Thyroid gland (tissue), 4 donors: ENCODE measurements around the gene CACNA1S. TPM values are rescaled to one million over a fixed set of nuclear protein-coding genes. Genes with fewer than 3 reads are reported as not detected.

Experiments used
- DNase-seq, 2 donors: peaks; one replicate each; pipeline ENCODE4 v3.0.0-alpha.2; 2019
- H3K27ac ChIP-seq, 3 donors: fragments of 200-600 bp; sonication (generic); 1 replicate in 2 of 3; 2 replicates in 1 of 3; pipeline ENCODE4 v1.5.1; 2016 to 2019; ENCODE audit warnings: mild to moderate bottlenecking in 1 of 3, moderate library complexity in 1 of 3
- H3K27me3 ChIP-seq: fragments of 200-600 bp; sonication (generic); one replicate; pipeline ENCODE4 v1.5.1; 2019
- H3K36me3 ChIP-seq, 2 donors: fragments of 200-600 bp; sonication (generic); one replicate each; pipeline ENCODE4 v1.5.1; 2016 to 2019
- H3K4me1 ChIP-seq, 2 donors: fragments of 200-600 bp; sonication (generic); one replicate each; pipeline ENCODE4 v1.5.1; 2017 to 2019
- H3K4me3 ChIP-seq, 3 donors: fragments of 200-600 bp; sonication (generic); replicated peaks in 1 of 3; 1 replicate in 2 of 3; 2 replicates in 1 of 3; pipeline ENCODE4 v1.5.1; 2016; ENCODE audit warnings: mild to moderate bottlenecking in 1 of 3
- H3K9me3 ChIP-seq: fragments of 200-600 bp; sonication (generic); one replicate; pipeline ENCODE4 v1.5.1; 2017
- CTCF ChIP-seq, 6 experiments: fragments of 200-600 bp in 3 of 6; fragments of 450-650 bp in 3 of 6; sonication (generic) in 3 of 6; IDR thresholded peaks; one replicate each; pipeline ENCODE4 v1.5.1; 2016 to 2019; ENCODE audit warnings: antibody characterized with exemption in 6 of 6, mild to moderate bottlenecking in 2 of 6, inconsistent platforms in 1 of 6, moderate library complexity in 1 of 6
- POLR2A ChIP-seq, 2 donors: fragments of 450-650 bp; IDR thresholded peaks; one replicate each; pipeline ENCODE4 v1.6.1; 2017; ENCODE audit warnings: antibody characterized with exemption in 2 of 2, mild to moderate bottlenecking in 2 of 2, moderate library complexity in 1 of 2
- WGBS, 2 donors: methylation state at CpG; one replicate each; pipeline ENCODE4 v1.1.5; 2017; 5-methylcytosine and 5-hydroxymethylcytosine counted together
- intact Hi-C: fragments of 100-400 bp; cut with DNase I; formaldehyde crosslinking; loops from one replicate; pipeline ENCODE4 v1.15.1; 2023
- total RNA-seq, 4 donors: library from RNA; depleted of rRNA; stranded (reverse); fragments of >200 nt; gene quantifications; one replicate each; pipeline ENCODE4 v1.2.3, GENCODE V29; 2016

CACNA1S gene
- total RNA-seq, 4 donors from 2014 or later, result not detected

GRCh38 chr1:201154389-201155165 lies 42.4 kb upstream of the CACNA1S start, which contains the start of gene TMEM9:
TSS of gene TMEM9 (minus strand) at chr1:201154474. CDS start at chr1:201153923, 551 bp downstream.
- intact Hi-C loops, result no loop called here
- H3K27me3 ChIP-seq, result no peaks in the 10 kb centered on the region
- DNase-seq, result peak; percentile 96 to 97
- peak within 1 kb of the TSS; percentile 58 to 66 (median 63) for H3K27ac ChIP-seq
- peaks cover 10 to 21% of the 10 kb centered on the region in 2 donors for H3K4me1 ChIP-seq
- H3K36me3 ChIP-seq, result peaks cover 0 to 11% of the 10 kb centered on the region in 2 donors
- H3K9me3 ChIP-seq, result no peaks in the 10 kb centered on the region
- TF ChIP-seq CTCF (IDR thresholded peaks at IDR 0.05) (no peak), POLR2A (IDR thresholded peaks at IDR 0.05) (peak in 1 of 2 donors; percentile 46)
- peak within 1 kb of the TSS; percentile 69 to 82 (median 71) for H3K4me3 ChIP-seq
- 14 to 15% methylated on average over 16 to 20 of the region's 31 CpGs for WGBS, 2 donors

- peaks cover 0 to 12% of the 10 kb centered on the region in 2 donors for H3K36me3 ChIP-seq
- peaks cover 10 to 16% of the 10 kb centered on the region in 2 donors for H3K4me1 ChIP-seq
- no peaks in the 10 kb centered on the region for H3K27me3 ChIP-seq
- H3K4me3 ChIP-seq, result peak overlapping the region; percentile 69 to 82 (median 71)
- intact Hi-C loops, result no loop called here
- no peaks in the 10 kb centered on the region for H3K9me3 ChIP-seq
- WGBS, 2 donors, result 1 to 19% methylated on average over 5 to 32 of the region's 37 CpGs
- no peak for TF ChIP-seq CTCF (IDR thresholded peaks at IDR 0.05)
- TF ChIP-seq POLR2A (IDR thresholded peaks at IDR 0.05), result no peak
- H3K27ac ChIP-seq, result peak overlapping the region in 2 of 3 donors; percentile 58 to 66
- DNase-seq, result peak; percentile 54 to 65
Measured at GRCh38 chr1:201153474-201154388, 41.5 kb upstream of the CACNA1S start.

- no peak for DNase-seq
- peaks cover 5 to 19% of the 10 kb centered on the region in 2 donors for H3K4me1 ChIP-seq
- WGBS, 2 donors, result 78 to 83% methylated on average over 4 of the region's 4 CpGs
- H3K27me3 ChIP-seq, result no peaks in the 10 kb centered on the region
- H3K27ac ChIP-seq, result no peak overlapping the region
- no peaks in the 10 kb centered on the region for H3K9me3 ChIP-seq
- intact Hi-C loops, result loop anchor here (5.0 kb wide), 1 partner anchor 33 kb away; no protein-coding TSS in a partner anchor
- H3K36me3 ChIP-seq, result peaks cover 8 to 37% of the 10 kb centered on the region in 2 donors
- H3K4me3 ChIP-seq, result no peak overlapping the region
- TF ChIP-seq POLR2A (IDR thresholded peaks at IDR 0.05) (no peak), CTCF (IDR thresholded peaks at IDR 0.05) (peak in 3 of 6 experiments; percentile 4 to 36 (median 33))
Measured at GRCh38 chr1:201149400-201149799, 37.2 kb upstream of the CACNA1S start.

GRCh38 chr1:201147396-201148015 lies 35.3 kb upstream of the CACNA1S start:
- Histone ChIP-seq H3K27me3 (no peaks in the 10 kb centered on the region), H3K4me1 (peaks cover 0 to 9% of the 10 kb centered on the region in 2 donors), H3K36me3 (peaks cover 21 to 52% of the 10 kb centered on the region in 2 donors), H3K4me3 (no peak overlapping the region), H3K9me3 (no peaks in the 10 kb centered on the region), H3K27ac (no peak overlapping the region)
- TF ChIP-seq CTCF (IDR thresholded peaks at IDR 0.05) (no peak), POLR2A (IDR thresholded peaks at IDR 0.05) (no peak)
- 81 to 84% methylated on average over 12 of the region's 13 CpGs for whole genome bisulfite sequencing, 2 donors
- intact Hi-C loops, result loop anchor here (5.0 kb wide), 1 partner anchor 35 kb away; no protein-coding TSS in a partner anchor
- peak in 1 of 2 donors; percentile 15 for DNase-seq
